GM12892 (cell line): ENCODE results near the gene EPHA8.

ENCODE experiments used
- POLR2A ChIP-seq: IDR thresholded peaks from 2 replicates; pipeline ENCODE4 v1.6.1; 2011; ENCODE audit warnings: low read depth, low read length, control low read depth
- POLR2AphosphoS5 ChIP-seq: IDR thresholded peaks from 2 replicates; pipeline ENCODE4 v1.6.1; 2011; ENCODE audit warnings: low read depth, low read length, control low read depth

DNA sequence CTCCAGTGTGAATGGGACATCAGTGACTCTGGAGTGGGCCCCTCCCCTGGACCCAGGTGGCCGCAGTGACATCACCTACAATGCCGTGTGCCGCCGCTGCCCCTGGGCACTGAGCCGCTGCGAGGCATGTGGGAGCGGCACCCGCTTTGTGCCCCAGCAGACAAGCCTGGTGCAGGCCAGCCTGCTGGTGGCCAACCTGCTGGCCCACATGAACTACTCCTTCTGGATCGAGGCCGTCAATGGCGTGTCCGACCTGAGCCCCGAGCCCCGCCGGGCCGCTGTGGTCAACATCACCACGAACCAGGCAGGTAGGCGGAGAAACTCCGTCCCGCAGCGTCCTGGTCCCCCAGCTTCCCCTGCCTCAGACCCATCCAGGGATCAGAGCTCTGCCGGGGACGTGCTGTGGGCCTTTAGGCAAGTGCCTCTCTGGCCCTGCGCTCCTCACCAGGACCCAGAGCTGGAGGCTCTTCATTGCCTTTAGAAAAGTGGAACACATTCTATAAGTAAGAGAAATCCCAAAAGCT lies 25.7 kb downstream of the EPHA8 start:
- TF ChIP-seq POLR2AphosphoS5 = no peak
- no peak for TF ChIP-seq POLR2A
